ENCODE results near the gene AK9. TPM values are rescaled to one million over a fixed set of nuclear protein-coding genes. Genes with fewer than 3 reads are reported as not detected.

AK9 gene
- total and polyA plus RNA-seq, 2 of the 8 experiments (the other 6 are each of a cell fraction or from before 2014, with no cell fraction given): 1.8 to 2.2 TPM

DNA sequence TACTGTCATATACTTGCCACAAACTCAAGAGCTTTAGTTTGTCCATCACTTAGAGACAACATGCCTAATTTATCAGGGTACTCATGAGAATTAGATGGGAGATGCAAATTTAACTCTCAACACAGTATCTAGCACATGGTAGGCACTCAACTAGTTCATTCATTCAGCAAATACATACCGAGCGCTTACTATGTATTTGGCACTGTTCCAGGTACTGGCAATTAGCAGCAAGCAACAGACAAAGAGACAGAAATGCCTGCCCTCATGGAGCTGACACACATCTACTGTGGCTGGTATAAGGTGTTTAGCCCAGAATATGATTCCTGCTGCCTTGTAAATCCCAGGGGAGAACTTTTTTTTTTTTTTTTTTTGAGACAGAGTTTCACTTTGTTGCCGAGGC, 240.2 kb downstream of the AK9 start (continued):
- TF ChIP-seq, protein P1, sequence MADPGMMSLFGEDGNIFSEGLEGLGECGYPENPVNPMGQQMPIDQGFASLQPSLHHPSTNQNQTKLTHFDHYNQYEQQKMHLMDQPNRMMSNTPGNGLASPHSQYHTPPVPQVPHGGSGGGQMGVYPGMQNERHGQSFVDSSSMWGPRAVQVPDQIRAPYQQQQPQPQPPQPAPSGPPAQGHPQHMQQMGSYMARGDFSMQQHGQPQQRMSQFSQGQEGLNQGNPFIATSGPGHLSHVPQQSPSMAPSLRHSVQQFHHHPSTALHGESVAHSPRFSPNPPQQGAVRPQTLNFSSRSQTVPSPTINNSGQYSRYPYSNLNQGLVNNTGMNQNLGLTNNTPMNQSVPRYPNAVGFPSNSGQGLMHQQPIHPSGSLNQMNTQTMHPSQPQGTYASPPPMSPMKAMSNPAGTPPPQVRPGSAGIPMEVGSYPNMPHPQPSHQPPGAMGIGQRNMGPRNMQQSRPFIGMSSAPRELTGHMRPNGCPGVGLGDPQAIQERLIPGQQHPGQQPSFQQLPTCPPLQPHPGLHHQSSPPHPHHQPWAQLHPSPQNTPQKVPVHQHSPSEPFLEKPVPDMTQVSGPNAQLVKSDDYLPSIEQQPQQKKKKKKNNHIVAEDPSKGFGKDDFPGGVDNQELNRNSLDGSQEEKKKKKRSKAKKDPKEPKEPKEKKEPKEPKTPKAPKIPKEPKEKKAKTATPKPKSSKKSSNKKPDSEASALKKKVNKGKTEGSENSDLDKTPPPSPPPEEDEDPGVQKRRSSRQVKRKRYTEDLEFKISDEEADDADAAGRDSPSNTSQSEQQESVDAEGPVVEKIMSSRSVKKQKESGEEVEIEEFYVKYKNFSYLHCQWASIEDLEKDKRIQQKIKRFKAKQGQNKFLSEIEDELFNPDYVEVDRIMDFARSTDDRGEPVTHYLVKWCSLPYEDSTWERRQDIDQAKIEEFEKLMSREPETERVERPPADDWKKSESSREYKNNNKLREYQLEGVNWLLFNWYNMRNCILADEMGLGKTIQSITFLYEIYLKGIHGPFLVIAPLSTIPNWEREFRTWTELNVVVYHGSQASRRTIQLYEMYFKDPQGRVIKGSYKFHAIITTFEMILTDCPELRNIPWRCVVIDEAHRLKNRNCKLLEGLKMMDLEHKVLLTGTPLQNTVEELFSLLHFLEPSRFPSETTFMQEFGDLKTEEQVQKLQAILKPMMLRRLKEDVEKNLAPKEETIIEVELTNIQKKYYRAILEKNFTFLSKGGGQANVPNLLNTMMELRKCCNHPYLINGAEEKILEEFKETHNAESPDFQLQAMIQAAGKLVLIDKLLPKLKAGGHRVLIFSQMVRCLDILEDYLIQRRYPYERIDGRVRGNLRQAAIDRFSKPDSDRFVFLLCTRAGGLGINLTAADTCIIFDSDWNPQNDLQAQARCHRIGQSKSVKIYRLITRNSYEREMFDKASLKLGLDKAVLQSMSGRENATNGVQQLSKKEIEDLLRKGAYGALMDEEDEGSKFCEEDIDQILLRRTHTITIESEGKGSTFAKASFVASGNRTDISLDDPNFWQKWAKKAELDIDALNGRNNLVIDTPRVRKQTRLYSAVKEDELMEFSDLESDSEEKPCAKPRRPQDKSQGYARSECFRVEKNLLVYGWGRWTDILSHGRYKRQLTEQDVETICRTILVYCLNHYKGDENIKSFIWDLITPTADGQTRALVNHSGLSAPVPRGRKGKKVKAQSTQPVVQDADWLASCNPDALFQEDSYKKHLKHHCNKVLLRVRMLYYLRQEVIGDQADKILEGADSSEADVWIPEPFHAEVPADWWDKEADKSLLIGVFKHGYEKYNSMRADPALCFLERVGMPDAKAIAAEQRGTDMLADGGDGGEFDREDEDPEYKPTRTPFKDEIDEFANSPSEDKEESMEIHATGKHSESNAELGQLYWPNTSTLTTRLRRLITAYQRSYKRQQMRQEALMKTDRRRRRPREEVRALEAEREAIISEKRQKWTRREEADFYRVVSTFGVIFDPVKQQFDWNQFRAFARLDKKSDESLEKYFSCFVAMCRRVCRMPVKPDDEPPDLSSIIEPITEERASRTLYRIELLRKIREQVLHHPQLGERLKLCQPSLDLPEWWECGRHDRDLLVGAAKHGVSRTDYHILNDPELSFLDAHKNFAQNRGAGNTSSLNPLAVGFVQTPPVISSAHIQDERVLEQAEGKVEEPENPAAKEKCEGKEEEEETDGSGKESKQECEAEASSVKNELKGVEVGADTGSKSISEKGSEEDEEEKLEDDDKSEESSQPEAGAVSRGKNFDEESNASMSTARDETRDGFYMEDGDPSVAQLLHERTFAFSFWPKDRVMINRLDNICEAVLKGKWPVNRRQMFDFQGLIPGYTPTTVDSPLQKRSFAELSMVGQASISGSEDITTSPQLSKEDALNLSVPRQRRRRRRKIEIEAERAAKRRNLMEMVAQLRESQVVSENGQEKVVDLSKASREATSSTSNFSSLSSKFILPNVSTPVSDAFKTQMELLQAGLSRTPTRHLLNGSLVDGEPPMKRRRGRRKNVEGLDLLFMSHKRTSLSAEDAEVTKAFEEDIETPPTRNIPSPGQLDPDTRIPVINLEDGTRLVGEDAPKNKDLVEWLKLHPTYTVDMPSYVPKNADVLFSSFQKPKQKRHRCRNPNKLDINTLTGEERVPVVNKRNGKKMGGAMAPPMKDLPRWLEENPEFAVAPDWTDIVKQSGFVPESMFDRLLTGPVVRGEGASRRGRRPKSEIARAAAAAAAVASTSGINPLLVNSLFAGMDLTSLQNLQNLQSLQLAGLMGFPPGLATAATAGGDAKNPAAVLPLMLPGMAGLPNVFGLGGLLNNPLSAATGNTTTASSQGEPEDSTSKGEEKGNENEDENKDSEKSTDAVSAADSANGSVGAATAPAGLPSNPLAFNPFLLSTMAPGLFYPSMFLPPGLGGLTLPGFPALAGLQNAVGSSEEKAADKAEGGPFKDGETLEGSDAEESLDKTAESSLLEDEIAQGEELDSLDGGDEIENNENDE (IDR thresholded peaks at IDR 0.05; ENCODE audit: insufficient replicate concordance, low read length): no peak
- no peak for TF ChIP-seq BACH1 (IDR thresholded peaks at IDR 0.05; ENCODE audit: low read length)
- TF ChIP-seq RNF2 (IDR thresholded peaks at IDR 0.05; ENCODE audit: borderline replicate concordance, low read depth, low read length, missing control alignments, poor library complexity, severe bottlenecking): no peak
- TF ChIP-seq RBBP5 (IDR thresholded peaks at IDR 0.05; ENCODE audit: borderline replicate concordance, low read depth, low read length): no peak
- no peak for TF ChIP-seq POU5F1 (IDR thresholded peaks at IDR 0.05; ENCODE audit: low read depth, low read length)
- no peak for TF ChIP-seq CREB1 (IDR thresholded peaks at IDR 0.05)
- no peak for TF ChIP-seq MAFK (IDR thresholded peaks at IDR 0.05; ENCODE audit: low read depth, low read length)
- TF ChIP-seq, protein P2, sequence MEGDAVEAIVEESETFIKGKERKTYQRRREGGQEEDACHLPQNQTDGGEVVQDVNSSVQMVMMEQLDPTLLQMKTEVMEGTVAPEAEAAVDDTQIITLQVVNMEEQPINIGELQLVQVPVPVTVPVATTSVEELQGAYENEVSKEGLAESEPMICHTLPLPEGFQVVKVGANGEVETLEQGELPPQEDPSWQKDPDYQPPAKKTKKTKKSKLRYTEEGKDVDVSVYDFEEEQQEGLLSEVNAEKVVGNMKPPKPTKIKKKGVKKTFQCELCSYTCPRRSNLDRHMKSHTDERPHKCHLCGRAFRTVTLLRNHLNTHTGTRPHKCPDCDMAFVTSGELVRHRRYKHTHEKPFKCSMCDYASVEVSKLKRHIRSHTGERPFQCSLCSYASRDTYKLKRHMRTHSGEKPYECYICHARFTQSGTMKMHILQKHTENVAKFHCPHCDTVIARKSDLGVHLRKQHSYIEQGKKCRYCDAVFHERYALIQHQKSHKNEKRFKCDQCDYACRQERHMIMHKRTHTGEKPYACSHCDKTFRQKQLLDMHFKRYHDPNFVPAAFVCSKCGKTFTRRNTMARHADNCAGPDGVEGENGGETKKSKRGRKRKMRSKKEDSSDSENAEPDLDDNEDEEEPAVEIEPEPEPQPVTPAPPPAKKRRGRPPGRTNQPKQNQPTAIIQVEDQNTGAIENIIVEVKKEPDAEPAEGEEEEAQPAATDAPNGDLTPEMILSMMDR (IDR thresholded peaks at IDR 0.05; ENCODE audit: control extremely low read depth in 1 of 3, insufficient read depth in 1 of 3, low read depth in 1 of 3, low read length in 3 of 3): no peak
- no peak for TF ChIP-seq POLR2A (IDR thresholded peaks at IDR 0.05; ENCODE audit: control extremely low read depth in 1 of 2, low read depth in 2 of 2, low read length in 2 of 2)
- TF ChIP-seq RXRA (IDR thresholded peaks at IDR 0.05; ENCODE audit: insufficient read depth, low read depth, low read length): no peak
